ENCODE results near the gene SYP.

The SYP gene

GRCh38 chrX:49199906-49200771 is at the start of gene SYP:
SYP (minus strand) TSS chrX:49200193; CDS start chrX:49200186, 7 bp downstream.
- peak; percentile 93 for DNase-seq (ENCODE audit: low read depth, low spot score)

- no peak for DNase-seq (ENCODE audit: low read depth, low spot score)
These were observed 49.6 kb upstream of the SYP start for GRCh38 chrX:49249616-49250015.

GRCh38 chrX:49249071-49249470 is 49.1 kb upstream of the SYP start:
- no peak for DNase-seq (ENCODE audit: low read depth, low spot score)

- DNase-seq (ENCODE audit: low read depth, low spot score) = no peak
These were observed 48.2 kb upstream of the SYP start for GRCh38 chrX:49247916-49248811.

GRCh38 chrX:49247346-49247745 is 47.4 kb upstream of the SYP start:
- no peak for DNase-seq (ENCODE audit: low read depth, low spot score)

GRCh38 chrX:49246541-49246940 is 46.5 kb upstream of the SYP start:
- DNase-seq (ENCODE audit: low read depth, low spot score) = no peak

GRCh38 chrX:49244207-49244606 is 44.2 kb upstream of the SYP start:
- no peak for DNase-seq (ENCODE audit: low read depth, low spot score)

GRCh38 chrX:49243166-49243565 is 43.2 kb upstream of the SYP start:
- no peak for DNase-seq (ENCODE audit: low read depth, low spot score)

GRCh38 chrX:49242545-49243066 is 42.6 kb upstream of the SYP start:
- DNase-seq (ENCODE audit: low read depth, low spot score) = no peak

GRCh38 chrX:49238735-49239134 is 38.7 kb upstream of the SYP start:
- no peak for DNase-seq (ENCODE audit: low read depth, low spot score)

GRCh38 chrX:49237060-49237459 is 37.1 kb upstream of the SYP start:
- no peak for DNase-seq (ENCODE audit: low read depth, low spot score)

- DNase-seq (ENCODE audit: low read depth, low spot score) = no peak
These were observed 34.0 kb upstream of the SYP start for GRCh38 chrX:49233887-49234555.

- DNase-seq (ENCODE audit: low read depth, low spot score) = no peak
These were observed 33.2 kb upstream of the SYP start, which contains the start of gene CACNA1F for GRCh38 chrX:49233176-49233575. CACNA1F (minus strand) TSS chrX:49233340; CDS start chrX:49233309, 31 bp downstream.

GRCh38 chrX:49232525-49232924 is 32.5 kb upstream of the SYP start:
- DNase-seq (ENCODE audit: low read depth, low spot score) = no peak

- DNase-seq (ENCODE audit: low read depth, low spot score) = no peak
These were observed 31.5 kb upstream of the SYP start for GRCh38 chrX:49231333-49232000.

GRCh38 chrX:49230500-49231232 is 30.7 kb upstream of the SYP start:
- no peak for DNase-seq (ENCODE audit: low read depth, low spot score)

- no peak for DNase-seq (ENCODE audit: low read depth, low spot score)
These were observed 28.2 kb upstream of the SYP start for GRCh38 chrX:49228185-49228584.

GRCh38 chrX:49227726-49228125 is 27.7 kb upstream of the SYP start:
- DNase-seq (ENCODE audit: low read depth, low spot score) = no peak

GRCh38 chrX:49226946-49227345 is 27.0 kb upstream of the SYP start:
- DNase-seq (ENCODE audit: low read depth, low spot score) = no peak

GRCh38 chrX:49225858-49226257 is 25.9 kb upstream of the SYP start:
- DNase-seq (ENCODE audit: low read depth, low spot score) = no peak
